ENCODE measurements around the gene SELENOH.

Gene SELENOH, protein sequence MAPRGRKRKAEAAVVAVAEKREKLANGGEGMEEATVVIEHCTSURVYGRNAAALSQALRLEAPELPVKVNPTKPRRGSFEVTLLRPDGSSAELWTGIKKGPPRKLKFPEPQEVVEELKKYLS

DNA sequence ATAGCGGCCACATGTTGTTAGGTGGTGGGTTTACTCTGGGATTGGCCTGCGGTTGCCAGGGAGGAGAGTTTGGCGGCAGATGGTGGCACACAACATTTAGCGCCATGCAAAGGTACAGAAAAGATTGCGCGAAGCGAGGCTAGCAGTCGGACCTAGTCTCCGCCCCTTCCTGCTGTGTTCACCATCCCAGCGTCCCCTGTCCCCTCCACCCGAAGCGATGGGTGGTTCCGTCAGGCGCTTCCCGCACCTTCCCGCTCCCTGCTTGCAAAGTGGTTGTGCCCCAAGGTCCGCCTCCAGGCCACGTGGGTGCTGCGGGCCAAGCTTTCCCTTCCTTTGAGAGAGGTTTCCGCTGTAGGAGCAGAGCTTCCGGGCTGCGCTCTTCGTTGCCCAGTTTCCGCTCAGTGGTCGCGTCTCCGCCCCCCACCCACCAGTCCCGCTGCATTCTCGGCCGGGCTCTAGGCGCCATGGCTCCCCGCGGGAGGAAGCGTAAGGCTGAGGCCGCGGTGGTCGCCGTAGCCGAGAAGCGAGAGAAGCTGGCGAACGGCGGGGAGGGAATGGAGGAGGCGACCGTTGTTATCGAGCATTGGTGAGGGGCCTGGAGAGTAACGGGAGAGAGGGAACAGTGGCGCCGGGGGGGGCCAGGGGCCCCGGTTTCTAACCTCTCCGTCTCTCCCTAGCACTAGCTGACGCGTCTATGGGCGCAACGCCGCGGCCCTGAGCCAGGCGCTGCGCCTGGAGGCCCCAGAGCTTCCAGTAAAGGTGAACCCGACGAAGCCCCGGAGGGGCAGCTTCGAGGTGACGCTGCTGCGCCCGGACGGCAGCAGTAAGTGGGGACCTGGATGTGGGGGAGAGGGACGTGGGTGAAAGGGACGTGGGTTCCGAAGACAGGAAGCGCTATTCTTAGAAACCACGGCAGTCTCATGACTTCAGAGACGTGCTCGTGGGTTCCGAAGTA is at the start of gene SELENOH:
SELENOH (plus strand) TSS at position 360 of the 955 bp plus-strand sequence; CDS start at position 465, 105 bp downstream.
- ChIA-PET CTCF (interaction anchor here (0.6 to 3.9 kb wide), 5 partner anchors 9 to 60 kb away, joined by 3 to 23 read pairs (median 6); partner anchors contain the start of gene BTBD18), POLR2A (interaction anchor here (0.6 to 3.3 kb wide), 25 partner anchors 8 to 621 kb away, joined by 3 to 33 read pairs (median 4); partner anchors contain the start of genes BTBD18, CTNND1, MED19 and TMX2)
- peaks cover 8 to 74% of the 10 kb centered on the region in 2 experiments for H3K36me3 ChIP-seq (ENCODE audit: control insufficient read depth in 2 of 2, insufficient read depth in 1 of 2, low read length in 2 of 2)
- H3K4me3 ChIP-seq (ENCODE audit: low read depth, low read length): peak within 1 kb of the TSS; percentile 85
- no peaks in the 10 kb centered on the region for H3K9me3 ChIP-seq (ENCODE audit: control insufficient read depth, insufficient read depth, low read depth, low read length)
- no peaks in the 10 kb centered on the region for H3K4me1 ChIP-seq (ENCODE audit: control insufficient read depth, insufficient read depth, low read length)
- H3K27ac ChIP-seq (ENCODE audit: extremely low read depth, low read depth, low read length): peak within 1 kb of the TSS; percentile 75
- TF ChIP-seq ZBTB20 (tag by site-specific recombination; IDR thresholded peaks at IDR 0.05) (peak; percentile 64; the same call in 1 of the 2 replicates), ZNF335 (tag by site-specific recombination; conservative IDR thresholded peaks at IDR 0.05) (peak; percentile 69), ZNF837 (tag by site-specific recombination; IDR thresholded peaks at IDR 0.05) (no peak), ZNF426 (tag by site-specific recombination; IDR thresholded peaks at IDR 0.05) (no peak), ZNF114 (tag by site-specific recombination; IDR thresholded peaks at IDR 0.05) (no peak), ZNF24 (tag by site-specific recombination; IDR thresholded peaks at IDR 0.05) (peak; percentile 80; the same call in 1 of the 2 replicates), ZNF664 (tag by site-specific recombination; IDR thresholded peaks at IDR 0.05) (no peak; the same call in 1 of the 2 replicates), ZNF558 (tag by site-specific recombination; IDR thresholded peaks at IDR 0.05) (no peak; the same call in 1 of the 2 replicates), ZNF221 (tag by site-specific recombination; IDR thresholded peaks at IDR 0.05; ENCODE audit: borderline replicate concordance) (no peak)
- TF ChIP-seq, protein P1, sequence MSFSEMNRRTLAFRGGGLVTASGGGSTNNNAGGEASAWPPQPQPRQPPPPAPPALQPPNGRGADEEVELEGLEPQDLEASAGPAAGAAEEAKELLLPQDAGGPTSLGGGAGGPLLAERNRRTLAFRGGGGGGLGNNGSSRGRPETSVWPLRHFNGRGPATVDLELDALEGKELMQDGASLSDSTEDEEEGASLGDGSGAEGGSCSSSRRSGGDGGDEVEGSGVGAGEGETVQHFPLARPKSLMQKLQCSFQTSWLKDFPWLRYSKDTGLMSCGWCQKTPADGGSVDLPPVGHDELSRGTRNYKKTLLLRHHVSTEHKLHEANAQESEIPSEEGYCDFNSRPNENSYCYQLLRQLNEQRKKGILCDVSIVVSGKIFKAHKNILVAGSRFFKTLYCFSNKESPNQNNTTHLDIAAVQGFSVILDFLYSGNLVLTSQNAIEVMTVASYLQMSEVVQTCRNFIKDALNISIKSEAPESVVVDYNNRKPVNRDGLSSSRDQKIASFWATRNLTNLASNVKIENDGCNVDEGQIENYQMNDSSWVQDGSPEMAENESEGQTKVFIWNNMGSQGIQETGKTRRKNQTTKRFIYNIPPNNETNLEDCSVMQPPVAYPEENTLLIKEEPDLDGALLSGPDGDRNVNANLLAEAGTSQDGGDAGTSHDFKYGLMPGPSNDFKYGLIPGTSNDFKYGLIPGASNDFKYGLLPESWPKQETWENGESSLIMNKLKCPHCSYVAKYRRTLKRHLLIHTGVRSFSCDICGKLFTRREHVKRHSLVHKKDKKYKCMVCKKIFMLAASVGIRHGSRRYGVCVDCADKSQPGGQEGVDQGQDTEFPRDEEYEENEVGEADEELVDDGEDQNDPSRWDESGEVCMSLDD (tag by site-specific recombination; IDR thresholded peaks at IDR 0.05): 0 out of 2 replicates have a peak, but pooled peaks have one; percentile 72
- TF ChIP-seq, protein P2, sequence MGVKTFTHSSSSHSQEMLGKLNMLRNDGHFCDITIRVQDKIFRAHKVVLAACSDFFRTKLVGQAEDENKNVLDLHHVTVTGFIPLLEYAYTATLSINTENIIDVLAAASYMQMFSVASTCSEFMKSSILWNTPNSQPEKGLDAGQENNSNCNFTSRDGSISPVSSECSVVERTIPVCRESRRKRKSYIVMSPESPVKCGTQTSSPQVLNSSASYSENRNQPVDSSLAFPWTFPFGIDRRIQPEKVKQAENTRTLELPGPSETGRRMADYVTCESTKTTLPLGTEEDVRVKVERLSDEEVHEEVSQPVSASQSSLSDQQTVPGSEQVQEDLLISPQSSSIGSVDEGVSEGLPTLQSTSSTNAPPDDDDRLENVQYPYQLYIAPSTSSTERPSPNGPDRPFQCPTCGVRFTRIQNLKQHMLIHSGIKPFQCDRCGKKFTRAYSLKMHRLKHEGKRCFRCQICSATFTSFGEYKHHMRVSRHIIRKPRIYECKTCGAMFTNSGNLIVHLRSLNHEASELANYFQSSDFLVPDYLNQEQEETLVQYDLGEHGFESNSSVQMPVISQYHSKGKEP (tag by site-specific recombination; IDR thresholded peaks at IDR 0.05): 0 out of 2 replicates have a peak, but pooled peaks have one; percentile 53
- TF ChIP-seq, protein P3, sequence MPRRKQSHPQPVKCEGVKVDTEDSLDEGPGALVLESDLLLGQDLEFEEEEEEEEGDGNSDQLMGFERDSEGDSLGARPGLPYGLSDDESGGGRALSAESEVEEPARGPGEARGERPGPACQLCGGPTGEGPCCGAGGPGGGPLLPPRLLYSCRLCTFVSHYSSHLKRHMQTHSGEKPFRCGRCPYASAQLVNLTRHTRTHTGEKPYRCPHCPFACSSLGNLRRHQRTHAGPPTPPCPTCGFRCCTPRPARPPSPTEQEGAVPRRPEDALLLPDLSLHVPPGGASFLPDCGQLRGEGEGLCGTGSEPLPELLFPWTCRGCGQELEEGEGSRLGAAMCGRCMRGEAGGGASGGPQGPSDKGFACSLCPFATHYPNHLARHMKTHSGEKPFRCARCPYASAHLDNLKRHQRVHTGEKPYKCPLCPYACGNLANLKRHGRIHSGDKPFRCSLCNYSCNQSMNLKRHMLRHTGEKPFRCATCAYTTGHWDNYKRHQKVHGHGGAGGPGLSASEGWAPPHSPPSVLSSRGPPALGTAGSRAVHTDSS (tag by site-specific recombination; IDR thresholded peaks at IDR 0.05): 0 out of 2 replicates have a peak, but pooled peaks have one; percentile 10
- TF ChIP-seq, protein P4, sequence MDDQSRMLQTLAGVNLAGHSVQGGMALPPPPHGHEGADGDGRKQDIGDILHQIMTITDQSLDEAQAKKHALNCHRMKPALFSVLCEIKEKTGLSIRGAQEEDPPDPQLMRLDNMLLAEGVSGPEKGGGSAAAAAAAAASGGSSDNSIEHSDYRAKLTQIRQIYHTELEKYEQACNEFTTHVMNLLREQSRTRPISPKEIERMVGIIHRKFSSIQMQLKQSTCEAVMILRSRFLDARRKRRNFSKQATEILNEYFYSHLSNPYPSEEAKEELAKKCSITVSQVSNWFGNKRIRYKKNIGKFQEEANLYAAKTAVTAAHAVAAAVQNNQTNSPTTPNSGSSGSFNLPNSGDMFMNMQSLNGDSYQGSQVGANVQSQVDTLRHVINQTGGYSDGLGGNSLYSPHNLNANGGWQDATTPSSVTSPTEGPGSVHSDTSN (CRISPR knock-in tag; IDR thresholded peaks at IDR 0.05): peak; percentile 85
- TF ChIP-seq, protein P5, sequence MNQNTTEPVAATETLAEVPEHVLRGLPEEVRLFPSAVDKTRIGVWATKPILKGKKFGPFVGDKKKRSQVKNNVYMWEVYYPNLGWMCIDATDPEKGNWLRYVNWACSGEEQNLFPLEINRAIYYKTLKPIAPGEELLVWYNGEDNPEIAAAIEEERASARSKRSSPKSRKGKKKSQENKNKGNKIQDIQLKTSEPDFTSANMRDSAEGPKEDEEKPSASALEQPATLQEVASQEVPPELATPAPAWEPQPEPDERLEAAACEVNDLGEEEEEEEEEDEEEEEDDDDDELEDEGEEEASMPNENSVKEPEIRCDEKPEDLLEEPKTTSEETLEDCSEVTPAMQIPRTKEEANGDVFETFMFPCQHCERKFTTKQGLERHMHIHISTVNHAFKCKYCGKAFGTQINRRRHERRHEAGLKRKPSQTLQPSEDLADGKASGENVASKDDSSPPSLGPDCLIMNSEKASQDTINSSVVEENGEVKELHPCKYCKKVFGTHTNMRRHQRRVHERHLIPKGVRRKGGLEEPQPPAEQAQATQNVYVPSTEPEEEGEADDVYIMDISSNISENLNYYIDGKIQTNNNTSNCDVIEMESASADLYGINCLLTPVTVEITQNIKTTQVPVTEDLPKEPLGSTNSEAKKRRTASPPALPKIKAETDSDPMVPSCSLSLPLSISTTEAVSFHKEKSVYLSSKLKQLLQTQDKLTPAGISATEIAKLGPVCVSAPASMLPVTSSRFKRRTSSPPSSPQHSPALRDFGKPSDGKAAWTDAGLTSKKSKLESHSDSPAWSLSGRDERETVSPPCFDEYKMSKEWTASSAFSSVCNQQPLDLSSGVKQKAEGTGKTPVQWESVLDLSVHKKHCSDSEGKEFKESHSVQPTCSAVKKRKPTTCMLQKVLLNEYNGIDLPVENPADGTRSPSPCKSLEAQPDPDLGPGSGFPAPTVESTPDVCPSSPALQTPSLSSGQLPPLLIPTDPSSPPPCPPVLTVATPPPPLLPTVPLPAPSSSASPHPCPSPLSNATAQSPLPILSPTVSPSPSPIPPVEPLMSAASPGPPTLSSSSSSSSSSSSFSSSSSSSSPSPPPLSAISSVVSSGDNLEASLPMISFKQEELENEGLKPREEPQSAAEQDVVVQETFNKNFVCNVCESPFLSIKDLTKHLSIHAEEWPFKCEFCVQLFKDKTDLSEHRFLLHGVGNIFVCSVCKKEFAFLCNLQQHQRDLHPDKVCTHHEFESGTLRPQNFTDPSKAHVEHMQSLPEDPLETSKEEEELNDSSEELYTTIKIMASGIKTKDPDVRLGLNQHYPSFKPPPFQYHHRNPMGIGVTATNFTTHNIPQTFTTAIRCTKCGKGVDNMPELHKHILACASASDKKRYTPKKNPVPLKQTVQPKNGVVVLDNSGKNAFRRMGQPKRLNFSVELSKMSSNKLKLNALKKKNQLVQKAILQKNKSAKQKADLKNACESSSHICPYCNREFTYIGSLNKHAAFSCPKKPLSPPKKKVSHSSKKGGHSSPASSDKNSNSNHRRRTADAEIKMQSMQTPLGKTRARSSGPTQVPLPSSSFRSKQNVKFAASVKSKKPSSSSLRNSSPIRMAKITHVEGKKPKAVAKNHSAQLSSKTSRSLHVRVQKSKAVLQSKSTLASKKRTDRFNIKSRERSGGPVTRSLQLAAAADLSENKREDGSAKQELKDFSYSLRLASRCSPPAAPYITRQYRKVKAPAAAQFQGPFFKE (tag by site-specific recombination; IDR thresholded peaks at IDR 0.05; ENCODE audit: borderline replicate concordance): no peak
- TF ChIP-seq, protein P6, sequence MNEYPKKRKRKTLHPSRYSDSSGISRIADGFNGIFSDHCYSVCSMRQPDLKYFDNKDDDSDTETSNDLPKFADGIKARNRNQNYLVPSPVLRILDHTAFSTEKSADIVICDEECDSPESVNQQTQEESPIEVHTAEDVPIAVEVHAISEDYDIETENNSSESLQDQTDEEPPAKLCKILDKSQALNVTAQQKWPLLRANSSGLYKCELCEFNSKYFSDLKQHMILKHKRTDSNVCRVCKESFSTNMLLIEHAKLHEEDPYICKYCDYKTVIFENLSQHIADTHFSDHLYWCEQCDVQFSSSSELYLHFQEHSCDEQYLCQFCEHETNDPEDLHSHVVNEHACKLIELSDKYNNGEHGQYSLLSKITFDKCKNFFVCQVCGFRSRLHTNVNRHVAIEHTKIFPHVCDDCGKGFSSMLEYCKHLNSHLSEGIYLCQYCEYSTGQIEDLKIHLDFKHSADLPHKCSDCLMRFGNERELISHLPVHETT (tag by site-specific recombination; IDR thresholded peaks at IDR 0.05): peak; percentile 96
- TF ChIP-seq, protein P7, sequence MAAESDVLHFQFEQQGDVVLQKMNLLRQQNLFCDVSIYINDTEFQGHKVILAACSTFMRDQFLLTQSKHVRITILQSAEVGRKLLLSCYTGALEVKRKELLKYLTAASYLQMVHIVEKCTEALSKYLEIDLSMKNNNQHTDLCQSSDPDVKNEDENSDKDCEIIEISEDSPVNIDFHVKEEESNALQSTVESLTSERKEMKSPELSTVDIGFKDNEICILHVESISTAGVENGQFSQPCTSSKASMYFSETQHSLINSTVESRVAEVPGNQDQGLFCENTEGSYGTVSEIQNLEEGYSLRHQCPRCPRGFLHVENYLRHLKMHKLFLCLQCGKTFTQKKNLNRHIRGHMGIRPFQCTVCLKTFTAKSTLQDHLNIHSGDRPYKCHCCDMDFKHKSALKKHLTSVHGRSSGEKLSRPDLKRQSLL (tag by site-specific recombination; IDR thresholded peaks at IDR 0.05): no peak

Data from HEK293 (cell line).